Suprapubic skin (tissue), 4 donors: ENCODE results near the gene CLTCL1. TPM values are rescaled to one million over a fixed set of nuclear protein-coding genes. Genes with fewer than 3 reads are reported as not detected.
A peak's percentile ranks its signal among the peaks of the same experiment; 100 is the strongest.
"Not testable (repeated sequence)": the region's sequence is repeated elsewhere in the genome, so short reads cannot be mapped to it uniquely, and the experiment has no call there.

ENCODE experiments used
- DNase-seq, 2 donors: peaks; one replicate each; pipeline ENCODE4 v3.0.0-alpha.2; 2019; ENCODE audit warnings: low spot score in 2 of 2
- H3K27ac ChIP-seq: fragments of 200-600 bp; sonication (generic); one replicate; pipeline ENCODE4 v1.5.1; 2019
- H3K27me3 ChIP-seq: fragments of 200-600 bp; sonication (generic); one replicate; pipeline ENCODE4 v1.5.1; 2019
- H3K36me3 ChIP-seq: fragments of 200-600 bp; sonication (generic); one replicate; pipeline ENCODE4 v1.5.1; 2019
- H3K4me1 ChIP-seq: fragments of 200-600 bp; sonication (generic); one replicate; pipeline ENCODE4 v1.5.1; 2019
- H3K4me3 ChIP-seq: fragments of 200-600 bp; sonication (generic); one replicate; pipeline ENCODE4 v1.5.1; 2019; ENCODE audit warnings: mild to moderate bottlenecking
- H3K9me3 ChIP-seq: fragments of 200-600 bp; sonication (generic); one replicate; pipeline ENCODE4 v1.5.1; 2019
- EP300 ChIP-seq: sonication (generic); formaldehyde crosslinking; IDR thresholded peaks from one replicate; pipeline ENCODE4 v1.6.1; 2017; ENCODE audit warnings: antibody characterized with exemption
- POLR2A ChIP-seq, 2 donors: fragments of 450-650 bp; IDR thresholded peaks; one replicate each; pipeline ENCODE4 v1.6.1; 2017; ENCODE audit warnings: antibody characterized with exemption in 2 of 2, mild to moderate bottlenecking in 2 of 2, moderate library complexity in 2 of 2
- POLR2AphosphoS5 ChIP-seq, 3 donors: sonication (generic); formaldehyde crosslinking; IDR thresholded peaks; one replicate each; pipeline ENCODE4 v1.6.1; 2017; ENCODE audit warnings: antibody characterized with exemption in 3 of 3
- WGBS: methylation state at CpG from one replicate; pipeline ENCODE4 v1.1.5; 2018; 5-methylcytosine and 5-hydroxymethylcytosine counted together
- total RNA-seq, 4 donors: library from RNA; depleted of rRNA; stranded (reverse); fragments of >200 nt; gene quantifications; one replicate each; pipeline ENCODE4 v1.1.0, GENCODE V29; 2016
- TF ChIP-seq, protein P1 (sequence below), 2 donors: fragments of 200-600 bp in 1 of 2; fragments of 450-650 bp in 1 of 2; sonication (generic) in 1 of 2; IDR thresholded peaks; one replicate each; pipeline ENCODE4 v1.5.1; 2016 to 2019; ENCODE audit warnings: antibody characterized with exemption in 2 of 2, mild to moderate bottlenecking in 1 of 2, moderate library complexity in 1 of 2

Gene CLTCL1
- total RNA-seq, 4 donors from 2014 or later: 5.6 to 12.5 (median 9.4) TPM

DNA sequence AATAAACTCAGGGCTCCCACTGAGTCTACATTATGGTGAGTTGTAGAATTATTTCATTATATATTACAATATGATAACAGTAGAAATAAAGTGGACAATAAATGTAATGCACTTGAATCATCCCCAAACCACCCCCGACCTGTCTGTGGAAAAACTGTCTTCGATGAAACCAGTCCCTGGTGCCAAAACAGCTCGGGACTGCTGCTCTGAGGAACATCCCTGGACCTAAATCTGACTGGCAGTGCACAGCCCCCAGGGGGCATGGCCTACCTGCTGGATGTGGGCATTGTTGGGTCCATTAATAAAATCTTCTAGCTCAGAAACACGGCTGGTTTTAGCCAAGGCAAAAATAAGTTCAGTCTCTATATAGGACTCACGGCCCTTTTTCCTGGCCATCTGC is 83.6 kb downstream of the CLTCL1 start:
- WGBS: 93% methylated on average over 5 of the region's 5 CpGs
- H3K27me3 ChIP-seq: no peaks in the 10 kb centered on the region

DNA sequence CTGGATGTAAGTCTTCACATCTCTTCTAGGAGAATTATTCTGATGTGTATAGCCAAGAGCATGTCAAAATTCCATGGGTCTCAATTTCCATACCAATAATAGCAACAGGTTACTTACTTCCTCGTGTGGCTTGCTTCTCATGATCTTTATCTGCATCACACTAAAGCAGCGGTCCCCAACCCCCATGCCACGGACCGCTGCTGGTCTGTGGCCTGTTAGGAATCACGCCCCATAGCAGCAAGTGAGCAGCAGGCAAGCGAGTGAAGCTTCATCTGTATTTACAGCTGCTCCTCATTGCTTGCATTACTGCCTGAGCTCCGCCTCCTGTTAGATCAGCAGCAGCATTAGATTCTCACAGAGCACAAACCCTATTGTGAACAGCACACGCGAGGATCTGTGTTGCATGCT is 84.1 kb downstream of the CLTCL1 start:
- Histone ChIP-seq H3K36me3 (peaks cover 14% of the 10 kb centered on the region), H3K4me3 (no peak overlapping the region), H3K4me1 (no peaks in the 10 kb centered on the region), H3K9me3 (no peaks in the 10 kb centered on the region), H3K27ac (no peak overlapping the region), H3K27me3 (no peaks in the 10 kb centered on the region)
- DNase-seq: peak in 1 of 2 donors; percentile 11
- TF ChIP-seq EP300 (no peak), POLR2AphosphoS5 (IDR thresholded peaks at IDR 0.05) (no peak), POLR2A (IDR thresholded peaks at IDR 0.05) (no peak)
- TF ChIP-seq, protein P1, sequence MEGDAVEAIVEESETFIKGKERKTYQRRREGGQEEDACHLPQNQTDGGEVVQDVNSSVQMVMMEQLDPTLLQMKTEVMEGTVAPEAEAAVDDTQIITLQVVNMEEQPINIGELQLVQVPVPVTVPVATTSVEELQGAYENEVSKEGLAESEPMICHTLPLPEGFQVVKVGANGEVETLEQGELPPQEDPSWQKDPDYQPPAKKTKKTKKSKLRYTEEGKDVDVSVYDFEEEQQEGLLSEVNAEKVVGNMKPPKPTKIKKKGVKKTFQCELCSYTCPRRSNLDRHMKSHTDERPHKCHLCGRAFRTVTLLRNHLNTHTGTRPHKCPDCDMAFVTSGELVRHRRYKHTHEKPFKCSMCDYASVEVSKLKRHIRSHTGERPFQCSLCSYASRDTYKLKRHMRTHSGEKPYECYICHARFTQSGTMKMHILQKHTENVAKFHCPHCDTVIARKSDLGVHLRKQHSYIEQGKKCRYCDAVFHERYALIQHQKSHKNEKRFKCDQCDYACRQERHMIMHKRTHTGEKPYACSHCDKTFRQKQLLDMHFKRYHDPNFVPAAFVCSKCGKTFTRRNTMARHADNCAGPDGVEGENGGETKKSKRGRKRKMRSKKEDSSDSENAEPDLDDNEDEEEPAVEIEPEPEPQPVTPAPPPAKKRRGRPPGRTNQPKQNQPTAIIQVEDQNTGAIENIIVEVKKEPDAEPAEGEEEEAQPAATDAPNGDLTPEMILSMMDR (IDR thresholded peaks at IDR 0.05): no peak
- WGBS: 79% methylated on average over 9 of the region's 9 CpGs

More for the DNA sequence above, 83.6 kb downstream of the CLTCL1 start:
- Histone ChIP-seq H3K9me3 (no peaks in the 10 kb centered on the region), H3K4me3 (no peak overlapping the region), H3K27ac (no peak overlapping the region), H3K36me3 (peaks cover 14% of the 10 kb centered on the region), H3K4me1 (no peaks in the 10 kb centered on the region)
- TF ChIP-seq POLR2AphosphoS5 (IDR thresholded peaks at IDR 0.05) (no peak), EP300 (no peak), POLR2A (IDR thresholded peaks at IDR 0.05) (no peak)
- TF ChIP-seq, protein P1 (IDR thresholded peaks at IDR 0.05): no peak
- peak in 1 of 2 donors; percentile 29 for DNase-seq

GRCh38 chr22:19206287-19206686 is 85.2 kb downstream of the CLTCL1 start:
- no peak for DNase-seq
- Histone ChIP-seq H3K9me3 (no peaks in the 10 kb centered on the region), H3K27me3 (no peaks in the 10 kb centered on the region), H3K4me1 (no peaks in the 10 kb centered on the region), H3K4me3 (no peak overlapping the region), H3K36me3 (peaks cover 14% of the 10 kb centered on the region), H3K27ac (no peak overlapping the region)
- TF ChIP-seq POLR2AphosphoS5 (IDR thresholded peaks at IDR 0.05) (no peak), EP300 (no peak), POLR2A (IDR thresholded peaks at IDR 0.05) (no peak)
- TF ChIP-seq, protein P1 (IDR thresholded peaks at IDR 0.05): no peak
- WGBS: 95% methylated on average over 6 of the region's 6 CpGs

DNA sequence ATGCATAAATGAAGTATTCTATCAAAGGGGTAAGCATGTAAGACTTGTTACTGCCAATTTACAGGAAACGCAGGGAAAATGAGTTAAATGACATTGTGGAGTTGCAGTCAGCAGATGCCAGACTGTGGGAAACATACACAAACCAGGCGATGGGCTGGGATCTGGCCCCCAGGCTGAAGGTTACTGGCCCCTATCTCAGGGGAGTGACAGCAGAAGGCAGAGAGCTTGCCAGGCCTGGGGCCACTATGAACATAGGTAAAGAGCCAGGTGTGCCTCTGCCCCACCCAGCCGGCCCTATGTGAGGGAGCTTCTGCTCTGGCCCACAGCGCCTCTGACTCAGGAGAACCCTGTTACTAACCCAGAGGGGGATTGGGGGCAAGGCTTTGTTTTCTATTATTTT is 86.9 kb downstream of the CLTCL1 start:
- no peak overlapping the region for H3K4me3 ChIP-seq
- H3K27ac ChIP-seq: no peak overlapping the region
- WGBS: 85% methylated on average over 4 of the region's 4 CpGs
- TF ChIP-seq, protein P1 (IDR thresholded peaks at IDR 0.05): no peak
- no peak for TF ChIP-seq POLR2AphosphoS5 (IDR thresholded peaks at IDR 0.05)
- no peak for TF ChIP-seq EP300
- no peak for TF ChIP-seq POLR2A (IDR thresholded peaks at IDR 0.05)
- no peaks in the 10 kb centered on the region for H3K9me3 ChIP-seq
- no peaks in the 10 kb centered on the region for H3K27me3 ChIP-seq
- peaks cover 8% of the 10 kb centered on the region for H3K36me3 ChIP-seq
- DNase-seq: no peak
- no peaks in the 10 kb centered on the region for H3K4me1 ChIP-seq

DNA sequence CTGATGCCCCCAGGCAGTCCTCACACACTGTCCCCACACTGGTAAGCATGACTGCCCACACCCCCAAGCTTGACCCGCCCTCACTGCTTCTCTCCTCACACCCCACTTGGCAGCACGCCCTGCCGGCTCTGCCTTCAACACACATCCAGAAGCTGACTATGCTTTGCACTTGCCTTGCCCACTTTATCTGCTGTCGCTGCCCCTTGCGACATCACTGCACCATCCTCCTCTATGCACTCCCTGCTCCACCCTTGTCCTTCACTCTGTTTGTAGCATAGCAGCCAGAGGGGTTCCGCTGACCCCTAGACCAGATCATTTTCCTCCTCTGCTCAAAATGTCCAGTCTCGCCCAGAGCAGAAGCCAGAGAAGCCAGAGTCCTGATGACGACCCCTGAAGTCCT is 87.7 kb downstream of the CLTCL1 start:
- Histone ChIP-seq H3K4me1 (no peaks in the 10 kb centered on the region), H3K36me3 (peaks cover 4% of the 10 kb centered on the region), H3K27ac (no peak overlapping the region), H3K4me3 (no peak overlapping the region), H3K27me3 (no peaks in the 10 kb centered on the region), H3K9me3 (no peaks in the 10 kb centered on the region)
- WGBS: 83% methylated on average over 8 of the region's 8 CpGs
- no peak for TF ChIP-seq EP300
- TF ChIP-seq, protein P1 (IDR thresholded peaks at IDR 0.05): no peak
- no peak for TF ChIP-seq POLR2AphosphoS5 (IDR thresholded peaks at IDR 0.05)
- TF ChIP-seq POLR2A (IDR thresholded peaks at IDR 0.05): no peak
- DNase-seq: no peak

GRCh38 chr22:19202799-19203186 is 88.7 kb downstream of the CLTCL1 start:
- not testable (repeated sequence) for H3K27me3 ChIP-seq, H3K9me3 ChIP-seq, H3K4me3 ChIP-seq, H3K4me1 ChIP-seq, H3K36me3 ChIP-seq, DNase-seq, H3K27ac ChIP-seq
- 93% methylated on average over 3 of the region's 3 CpGs for WGBS
